HG03565 (cell line): Measurements from ENCODE around the gene PIP4K2A.
"Not testable (repeated sequence)": the region's sequence is repeated elsewhere in the genome, so short reads cannot be mapped to it uniquely, and the experiment has no call there.

ENCODE experiments used
- ATAC-seq: cut with Tn5 transposase; IDR thresholded peaks from one replicate; pipeline ENCODE4 v1.9.1; 2021; ENCODE audit warnings: mild to moderate bottlenecking, moderate library complexity; ENCODE audit not compliant: unreplicated experiment

The PIP4K2A gene

DNA sequence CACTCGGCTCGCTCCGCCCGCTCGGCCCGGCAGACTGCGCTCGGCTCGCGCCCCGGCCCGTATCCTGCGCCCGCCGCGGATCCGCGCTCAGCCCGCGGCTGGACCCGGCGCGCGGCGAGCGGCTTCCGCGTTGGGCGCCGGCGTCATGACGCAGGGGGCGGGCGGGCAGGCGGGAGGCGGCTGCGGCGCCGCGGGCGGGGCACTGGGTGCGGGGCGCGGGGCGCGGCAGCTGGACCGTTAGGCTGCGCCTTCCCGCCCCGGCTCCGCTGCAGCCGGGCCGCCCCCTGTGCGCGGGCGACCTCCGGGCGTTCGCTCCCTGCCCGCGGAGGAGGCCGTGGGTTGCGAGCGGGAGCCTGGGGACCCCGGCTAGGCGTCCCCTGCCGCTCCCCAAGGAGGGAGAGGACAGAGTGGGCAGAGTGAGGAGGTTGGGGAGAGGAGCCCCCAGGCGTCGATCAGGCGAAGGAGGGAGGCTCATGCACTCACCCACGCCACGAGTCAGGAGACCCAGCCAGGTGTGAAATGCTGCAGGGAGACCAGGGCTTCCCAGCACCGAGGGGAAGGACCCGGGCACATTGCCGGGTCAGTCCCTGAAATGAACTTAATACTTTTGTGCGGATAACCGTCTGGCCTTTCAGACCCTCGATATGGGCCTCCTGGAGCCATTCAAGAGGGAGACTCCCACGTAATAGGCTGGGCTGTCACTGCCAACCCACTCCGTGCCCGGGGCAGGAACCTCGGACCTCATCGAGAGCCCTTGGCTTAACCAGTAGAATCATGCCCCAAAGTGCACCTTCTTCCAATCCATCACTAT, at the start of gene PIP4K2A:
PIP4K2A (minus strand) TSS at position 100 of the 811 bp plus-strand sequence. CDS start 252 bp downstream, outside the sequence.
- ATAC-seq = peak; percentile 63

DNA sequence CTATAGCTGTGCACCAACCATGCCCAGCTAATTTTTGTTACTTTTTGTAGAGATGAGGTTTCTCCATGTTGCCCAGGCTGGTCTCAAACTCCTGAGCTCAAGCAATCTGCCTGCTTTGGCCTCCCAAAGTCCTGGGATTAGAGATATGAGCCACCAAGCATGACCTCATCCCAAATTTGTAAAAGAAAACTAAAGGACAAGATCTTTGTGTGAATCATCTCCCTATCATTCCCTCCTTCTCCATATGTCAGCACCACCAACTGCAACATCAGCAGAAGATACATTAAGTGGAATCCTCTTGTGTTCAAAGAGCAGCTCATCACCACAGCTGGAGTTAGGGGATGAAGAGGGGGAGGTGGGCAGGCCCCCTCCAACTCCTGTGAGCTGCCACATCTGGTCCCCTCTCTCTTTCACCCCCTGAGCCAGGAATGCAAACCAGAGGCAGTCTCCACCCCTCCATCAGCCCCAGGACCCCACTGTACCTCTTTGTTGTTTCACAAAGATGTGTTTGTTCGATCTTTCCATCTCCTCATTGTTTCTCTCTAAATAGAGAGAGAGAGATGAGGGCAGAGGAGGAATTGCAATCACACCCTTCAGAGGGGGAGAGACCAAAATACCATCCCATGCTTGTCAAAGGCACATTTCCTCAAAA, 47.3 kb upstream of the PIP4K2A start:
- ATAC-seq = no peak

DNA sequence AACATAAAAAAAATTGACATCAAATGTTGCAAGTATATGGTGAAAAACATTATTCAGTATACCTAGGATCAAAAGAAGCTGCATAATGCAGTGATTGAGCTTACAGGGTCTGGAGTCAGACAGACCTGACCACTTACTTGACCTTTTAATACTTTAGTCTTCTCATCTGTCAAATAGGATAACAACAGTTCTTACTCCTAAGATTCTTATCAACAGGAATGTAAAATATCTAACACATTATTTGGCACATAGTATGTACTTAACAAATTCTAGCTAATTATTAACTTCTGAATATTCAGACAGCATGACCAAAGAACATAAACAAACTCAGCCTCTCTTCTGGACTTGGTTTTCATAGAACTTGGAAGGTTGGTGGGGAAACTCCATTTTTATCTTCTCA, 45.6 kb upstream of the PIP4K2A start:
- ATAC-seq = no peak

DNA sequence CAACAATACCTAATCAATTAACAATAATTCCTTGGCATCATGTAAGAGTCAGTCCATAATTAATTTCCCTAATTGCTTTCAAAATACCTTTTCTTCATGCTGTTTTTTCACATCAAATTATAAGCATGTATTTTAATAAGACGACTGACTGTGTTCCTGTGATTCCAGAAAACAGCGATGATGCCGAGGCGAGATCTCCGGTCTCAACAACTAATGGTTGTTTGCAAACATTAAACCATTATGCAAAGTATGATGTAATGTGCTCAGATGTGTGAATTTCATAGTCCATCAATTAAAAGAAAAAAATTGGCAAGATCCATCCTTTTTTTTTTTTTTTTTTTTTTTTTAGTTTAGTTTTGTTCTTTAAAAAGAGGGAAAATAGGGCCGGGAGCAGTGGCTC, 44.5 kb upstream of the PIP4K2A start:
- ATAC-seq = no peak

DNA sequence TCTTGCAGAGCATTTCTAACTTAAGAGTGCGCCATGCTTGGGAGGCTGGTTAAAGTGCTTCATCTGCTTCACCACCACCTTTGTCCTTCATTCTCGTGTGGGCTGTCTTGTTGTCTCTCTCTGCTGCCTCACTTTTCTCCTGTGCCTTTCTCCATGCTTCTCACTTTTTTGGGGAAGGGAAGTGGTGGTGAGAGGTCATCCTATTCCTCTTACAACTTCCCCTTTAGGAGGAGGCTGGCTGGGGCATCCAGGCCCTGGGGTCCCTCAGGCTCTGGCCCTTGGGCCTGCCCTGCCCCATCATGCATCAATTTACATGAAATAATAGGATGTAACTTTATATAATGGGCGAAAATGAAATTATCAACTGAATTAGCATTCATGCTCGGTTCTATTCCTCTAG, 39.9 kb upstream of the PIP4K2A start:
- no peak for ATAC-seq

DNA sequence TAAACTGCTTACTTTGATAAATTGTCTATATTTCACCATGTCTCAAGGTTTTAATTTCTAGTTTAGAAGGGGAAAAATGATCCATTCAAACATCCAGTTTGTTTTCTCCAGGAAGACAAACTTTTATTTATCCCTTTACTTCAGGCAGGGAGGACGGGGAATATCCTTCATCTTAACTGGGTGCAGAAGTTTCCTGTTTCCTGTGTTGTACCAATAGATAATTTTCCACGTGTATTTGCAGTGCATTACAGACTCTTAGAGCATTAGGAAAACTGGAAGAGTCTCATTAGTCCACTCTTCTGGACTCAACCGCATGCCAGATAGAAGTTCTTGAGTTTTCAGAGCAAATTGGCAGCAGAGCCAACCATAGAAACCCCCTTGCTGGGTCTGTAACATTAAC, 39.4 kb upstream of the PIP4K2A start:
- no peak for ATAC-seq

DNA sequence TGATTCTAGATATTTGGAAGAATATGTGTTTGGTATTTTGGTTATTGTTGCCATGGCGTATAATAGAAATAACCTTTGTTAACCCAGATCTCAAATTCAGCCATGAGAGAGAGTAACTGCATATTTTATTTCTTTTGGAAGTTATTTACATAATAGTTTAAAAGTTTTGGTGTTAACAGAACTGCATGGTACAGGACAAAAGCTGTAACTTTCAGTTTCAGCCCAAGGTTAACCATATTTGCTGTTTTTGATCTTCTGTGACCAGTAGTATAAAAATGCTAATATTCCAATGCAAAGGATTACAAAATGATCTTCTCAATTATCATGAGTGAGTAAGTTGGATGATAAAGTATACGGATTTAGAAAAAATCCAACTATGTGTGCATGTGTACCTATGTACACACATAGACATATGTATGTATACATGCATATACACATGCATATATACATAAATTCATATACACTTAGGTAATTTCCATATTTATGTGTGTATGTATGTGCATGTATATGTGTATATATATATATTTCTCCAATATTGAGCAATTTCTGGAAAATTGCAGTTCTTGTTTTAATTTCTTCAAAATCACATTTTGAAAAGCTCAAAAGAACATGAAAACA, 38.0 kb upstream of the PIP4K2A start:
- no peak for ATAC-seq

DNA sequence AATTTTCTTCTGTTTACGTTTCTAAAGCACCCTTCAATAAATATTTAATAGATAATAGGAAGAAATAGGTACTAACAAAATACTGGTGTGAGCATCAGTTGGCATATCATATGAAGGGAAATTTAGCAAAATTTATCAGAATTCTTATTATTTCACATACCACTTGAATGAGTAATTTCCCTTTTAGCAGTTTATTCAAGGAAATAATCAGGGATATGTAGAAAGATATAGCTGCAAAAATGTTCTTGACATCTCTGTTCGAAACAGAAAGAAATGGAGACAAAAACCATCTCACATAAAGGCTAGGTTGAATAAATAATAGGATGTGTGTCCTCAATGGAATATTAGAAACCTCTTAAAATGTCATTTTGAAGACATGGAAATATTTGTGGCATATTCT, 35.8 kb upstream of the PIP4K2A start:
- no peak for ATAC-seq

DNA sequence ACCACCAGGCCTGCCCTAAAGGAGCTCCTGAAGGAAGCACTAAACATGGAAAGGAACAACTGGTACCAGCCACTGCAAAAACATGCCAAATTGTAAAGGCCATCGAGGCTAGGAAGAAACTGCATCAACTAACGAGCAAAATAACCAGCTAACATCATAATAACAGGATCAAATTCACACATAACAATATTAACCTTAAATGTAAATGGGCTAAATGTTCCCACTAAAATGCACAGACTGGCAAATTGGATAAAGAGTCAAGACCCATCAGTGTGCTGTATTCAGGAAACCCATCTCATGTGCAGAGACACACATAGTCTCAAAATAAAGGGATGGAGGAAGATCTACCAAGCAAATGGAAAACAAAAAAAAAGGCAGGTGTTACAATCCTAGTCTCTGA, 30.5 kb upstream of the PIP4K2A start:
- ATAC-seq = not testable (repeated sequence)

DNA sequence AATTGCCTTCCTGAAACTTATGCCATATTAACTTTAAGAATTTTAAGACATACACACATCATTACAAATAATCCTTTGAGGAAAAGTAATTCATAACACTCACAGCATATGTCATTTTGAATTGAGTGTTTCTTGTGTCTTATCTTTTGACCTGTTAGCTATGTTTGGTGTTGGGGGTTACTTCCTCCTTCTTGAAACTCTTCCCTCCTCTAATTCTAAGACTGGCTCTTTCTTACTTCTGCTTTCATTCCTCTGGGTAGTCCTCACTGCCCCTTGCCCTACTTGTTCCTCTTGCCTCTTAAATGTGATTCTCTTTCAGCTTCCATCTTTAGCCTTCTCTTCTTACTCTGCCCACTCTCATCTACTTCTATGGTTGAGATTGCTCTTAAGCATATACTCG, 28.3 kb upstream of the PIP4K2A start:
- peak; percentile 94 for ATAC-seq

DNA sequence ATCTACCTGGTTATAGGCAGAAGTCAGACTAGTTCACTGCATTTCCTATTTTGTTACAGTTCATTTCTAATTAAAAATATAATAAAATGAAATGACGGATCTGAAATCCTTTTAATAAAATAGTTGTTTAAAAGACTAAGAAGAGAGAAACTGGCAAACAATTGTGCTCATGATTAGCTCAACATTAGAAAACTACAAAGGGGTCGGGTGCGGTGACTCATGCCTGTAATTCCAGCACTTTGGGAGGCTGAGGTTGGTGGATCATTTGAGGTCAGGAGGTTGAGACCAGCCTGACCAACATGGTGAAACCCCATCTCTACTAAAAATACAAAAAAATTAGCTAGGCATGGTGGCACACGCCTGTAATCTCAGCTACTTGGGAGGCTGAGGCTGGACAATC, 27.3 kb upstream of the PIP4K2A start:
- not testable (repeated sequence) for ATAC-seq

DNA sequence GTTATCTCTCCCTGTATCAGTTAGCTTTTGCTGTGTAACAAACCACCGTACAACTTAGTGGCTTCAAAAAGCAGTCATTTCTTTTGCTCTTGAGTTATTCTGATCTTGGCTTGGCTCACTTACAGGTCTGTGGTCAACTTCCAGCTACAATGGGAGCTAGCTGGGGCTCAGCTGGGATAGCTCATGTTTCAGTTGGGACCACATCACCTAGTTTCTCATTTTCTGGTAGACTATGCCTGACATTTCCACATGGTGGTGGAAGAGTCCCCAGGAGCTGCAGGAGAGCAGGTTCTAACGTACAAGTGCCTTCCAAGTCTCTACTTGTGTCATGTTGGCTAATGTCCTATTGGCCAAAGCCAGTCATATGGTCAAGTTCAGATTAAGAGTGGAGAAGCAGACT, 25.8 kb upstream of the PIP4K2A start:
- ATAC-seq = no peak

DNA sequence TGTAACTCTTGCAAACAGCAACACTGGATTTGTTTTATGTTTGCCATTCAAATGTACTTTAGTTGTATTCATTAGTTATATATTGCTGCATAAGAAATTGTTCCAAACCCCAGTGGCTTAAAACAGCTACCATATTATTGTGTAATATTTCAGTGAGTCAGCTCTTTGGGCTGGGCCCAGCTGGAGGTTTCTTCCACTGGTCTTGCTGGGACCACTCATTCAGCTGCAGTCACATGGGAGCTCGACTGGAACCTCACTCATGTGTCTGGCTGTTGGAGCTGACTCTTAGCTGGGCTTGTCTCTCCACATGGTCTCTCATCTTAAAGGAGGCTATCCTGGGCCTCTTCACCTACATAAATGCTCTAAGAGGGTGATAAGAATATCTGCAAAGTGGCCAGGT, 23.2 kb upstream of the PIP4K2A start:
- no peak for ATAC-seq

DNA sequence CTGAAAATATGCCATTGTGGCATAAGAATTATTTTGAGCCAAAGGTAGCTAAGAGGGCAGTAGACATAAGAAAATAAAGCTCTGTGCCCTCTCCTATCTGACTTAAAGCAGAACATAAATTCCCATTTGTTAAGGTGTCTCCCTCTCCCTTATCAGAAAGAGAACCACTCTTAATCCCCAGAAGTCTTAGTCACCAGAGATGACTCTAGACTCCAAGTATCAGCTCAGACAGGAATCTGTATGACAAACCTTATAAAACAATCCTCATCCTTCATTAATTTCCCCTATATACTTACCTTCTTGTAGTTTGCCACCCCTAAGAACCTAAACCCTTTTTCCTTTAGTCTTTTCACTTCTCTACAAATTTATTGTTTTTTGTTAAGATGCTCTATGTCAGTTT, 21.8 kb upstream of the PIP4K2A start:
- ATAC-seq = no peak

DNA sequence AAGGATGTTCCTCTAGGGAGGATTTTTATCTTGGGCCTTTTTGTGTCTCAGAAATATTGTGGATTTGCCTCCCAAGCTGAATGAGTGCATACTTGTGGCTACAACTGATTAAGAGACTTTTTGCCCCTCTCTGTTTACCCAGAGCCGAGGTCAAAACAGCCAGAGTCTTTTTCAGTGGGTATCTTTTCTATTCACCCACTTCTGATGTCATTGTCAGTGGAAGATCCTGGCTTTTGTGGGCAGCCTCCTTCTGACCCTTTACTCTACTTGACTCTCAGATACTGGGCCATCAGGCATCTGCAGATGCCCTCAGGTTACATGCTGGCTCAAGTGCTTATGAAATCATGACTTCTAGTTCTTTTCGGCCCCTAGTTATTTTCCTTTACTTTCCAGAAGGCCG, 19.6 kb upstream of the PIP4K2A start:
- no peak for ATAC-seq

DNA sequence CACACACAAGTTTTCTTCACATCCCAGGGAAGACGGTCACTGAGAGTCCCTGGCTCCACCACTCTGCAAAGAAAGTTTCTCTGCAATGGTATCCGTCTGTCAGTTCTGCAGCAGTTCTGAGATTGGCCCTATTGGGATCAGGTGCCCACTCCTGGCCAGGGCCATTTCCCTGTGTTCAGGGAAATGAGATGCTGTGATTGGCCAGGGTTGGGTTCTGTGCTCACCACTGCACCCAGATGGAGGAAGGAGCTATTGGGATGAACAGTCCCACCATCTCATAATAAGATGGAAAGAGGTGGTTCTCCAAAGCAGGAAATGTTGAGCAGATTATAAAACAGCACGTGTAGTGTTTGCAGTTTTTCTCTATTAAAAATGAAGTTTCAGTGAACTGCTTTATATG, 13.3 kb upstream of the PIP4K2A start:
- no peak for ATAC-seq

DNA sequence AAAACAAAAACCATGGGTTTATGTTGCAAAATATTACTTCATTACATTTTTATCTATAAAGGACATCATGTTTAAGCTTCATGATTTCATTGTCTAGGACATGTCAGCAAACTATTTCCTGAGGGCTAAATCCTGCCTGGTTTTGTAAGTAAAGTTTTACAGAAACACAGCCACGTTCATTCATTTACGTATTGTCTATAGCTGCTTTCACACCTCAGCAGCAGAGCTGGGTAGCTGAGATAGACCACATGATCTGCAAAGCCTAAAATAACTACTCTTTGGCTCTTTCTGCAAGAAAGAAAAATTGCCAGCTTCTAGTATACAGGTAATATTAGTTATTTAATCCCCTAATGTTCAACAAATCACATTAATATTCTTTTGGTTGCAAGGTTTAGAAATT, 12.7 kb upstream of the PIP4K2A start:
- no peak for ATAC-seq

DNA sequence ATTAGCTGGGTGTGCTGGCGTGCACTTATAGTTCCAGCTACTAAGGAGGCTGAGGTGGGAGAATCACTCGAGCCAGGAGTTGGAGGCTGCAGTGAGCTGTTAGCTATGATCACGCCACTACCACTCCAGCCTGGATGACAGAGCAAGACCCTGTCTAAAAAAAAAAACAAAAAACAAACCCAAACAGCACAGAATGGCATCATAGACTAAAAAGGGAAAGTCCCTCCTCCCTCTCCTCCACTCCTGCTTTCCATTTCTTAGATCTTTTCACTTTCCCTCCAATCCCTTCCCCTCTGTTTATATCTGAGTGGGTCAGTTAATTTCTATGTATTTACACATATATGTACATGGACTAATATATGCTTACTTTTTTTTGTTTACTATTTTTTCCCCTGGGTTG, 10.4 kb upstream of the PIP4K2A start:
- ATAC-seq = no peak

DNA sequence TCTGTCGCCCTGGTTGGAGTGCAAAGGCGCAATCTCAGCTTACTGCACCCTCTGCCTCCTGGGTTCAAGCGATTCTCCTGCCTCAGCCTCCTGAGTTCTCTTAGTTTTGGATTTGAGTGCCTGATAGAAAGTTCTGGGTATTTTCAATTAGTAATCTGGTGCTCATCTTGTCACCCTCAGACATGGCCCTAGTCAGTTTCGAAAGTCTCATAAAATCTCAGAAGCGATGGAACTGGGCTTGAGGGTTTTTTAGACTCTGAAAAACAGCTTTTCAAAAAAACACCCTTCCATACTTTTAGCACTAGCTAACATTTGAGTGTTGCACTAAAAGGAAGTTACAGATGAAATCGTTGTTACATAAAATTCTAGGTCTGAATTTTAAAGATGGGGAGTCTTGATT, 9.4 kb upstream of the PIP4K2A start:
- peak; percentile 36 for ATAC-seq

DNA sequence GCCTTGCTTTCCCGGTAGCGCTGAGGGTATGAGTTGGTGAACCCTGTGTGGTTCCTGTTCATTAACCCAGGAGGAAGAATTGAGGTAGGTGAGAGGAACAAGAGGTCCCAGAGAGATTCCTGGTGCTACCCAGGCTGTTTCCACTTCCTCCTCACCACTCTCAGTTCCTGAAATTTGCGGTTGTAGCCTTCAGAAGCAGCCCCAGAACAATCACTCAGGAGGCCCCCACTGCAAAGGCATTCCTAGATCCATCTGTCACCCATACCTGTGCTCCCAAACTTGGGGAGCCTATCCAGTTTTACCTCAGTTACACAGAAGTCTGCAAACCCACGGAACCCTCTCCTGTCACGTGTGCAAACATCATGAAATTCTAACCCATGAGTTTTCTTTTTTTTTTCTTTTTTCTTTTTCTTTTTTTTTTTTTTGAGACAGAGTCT, 9.0 kb upstream of the PIP4K2A start:
- peak; percentile 64 for ATAC-seq

DNA sequence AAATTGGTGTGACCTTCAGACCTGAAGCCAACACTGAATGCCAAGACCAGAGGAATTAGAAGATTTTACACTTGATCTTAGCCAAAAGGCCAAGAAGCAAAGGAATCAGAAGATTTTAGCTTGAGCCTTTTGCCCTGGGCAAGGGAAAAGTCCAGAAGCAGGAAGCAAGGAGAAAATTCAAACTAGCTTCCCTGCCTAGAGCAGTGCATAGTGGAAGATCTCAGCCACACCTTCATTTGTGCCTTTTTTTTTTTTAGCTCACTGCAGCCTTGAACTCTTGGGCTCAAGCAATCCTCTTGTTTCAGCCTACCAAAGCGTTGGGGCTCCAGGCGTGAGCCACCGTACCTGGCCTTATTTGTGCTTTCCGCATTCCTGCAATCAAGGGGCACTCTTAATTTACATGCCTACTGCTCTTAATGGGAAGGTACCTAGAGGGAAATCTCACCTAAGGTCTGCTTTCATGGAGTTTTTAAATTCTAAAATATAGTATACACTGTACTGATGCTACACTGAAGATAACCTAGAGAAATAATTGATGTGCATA, 8.3 kb upstream of the PIP4K2A start:
- ATAC-seq = peak; percentile 6

DNA sequence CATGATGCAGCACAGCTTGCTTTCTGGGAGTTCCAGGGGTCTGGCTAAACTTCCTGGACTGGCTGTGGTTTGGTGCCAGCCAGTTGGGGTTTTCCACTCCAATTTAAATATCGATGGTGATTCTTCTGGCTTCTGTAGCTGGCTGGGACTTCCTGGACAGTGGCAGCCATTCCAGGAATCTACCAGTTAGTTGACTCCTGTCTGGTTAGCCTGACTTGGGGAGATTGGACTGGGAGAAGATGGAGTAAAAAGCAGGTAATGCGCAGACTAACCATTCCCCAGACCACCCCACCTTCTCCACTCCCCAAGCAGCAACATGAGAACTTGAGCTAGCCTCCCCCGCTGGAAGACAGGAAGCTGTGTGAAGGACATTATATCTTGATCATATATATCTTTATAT, 6.3 kb upstream of the PIP4K2A start:
- no peak for ATAC-seq
